OCI-LY7 (cell line): ENCODE data around the gene PPP1R37. TPM values are rescaled to one million over a fixed set of nuclear protein-coding genes. Genes with fewer than 3 reads are reported as not detected.

Experiments used
- BruUV-seq: library from RNA; stranded (reverse); fragments of 400-500 nt; replicated peaks from 2 replicates; lab custom pipeline; 2021; lab: Mats Ljungman, UMichigan
- CTCF ChIA-PET: fragments of 300-600 bp; sonication (Branson Sonifier 250); formaldehyde crosslinking; loops from one replicate; lab custom pipeline; 2022; ENCODE audit warnings: antibody characterized with exemption; ENCODE audit not compliant: unreplicated experiment; lab: Charles Lee
- POLR2A ChIA-PET: fragments of 300-600 bp; sonication (Branson Sonifier 250); formaldehyde crosslinking; loops from one replicate; lab custom pipeline; 2022; ENCODE audit warnings: antibody characterized with exemption; lab: Charles Lee
- DNase-seq: peaks from one replicate; pipeline ENCODE4 v3.0.0-alpha.2; 2015; ENCODE audit warnings: low spot score
- H2AFZ ChIP-seq: fragments of 200-600 bp; sonication (generic), shearing (Covaris generic); 2 replicates; pipeline ENCODE4 v1.6.1; 2014; ENCODE audit warnings: mild to moderate bottlenecking, antibody characterized with exemption, low read length, moderate library complexity
- H3K27ac ChIP-seq: fragments of 200-600 bp; sonication (generic); 2 replicates; pipeline ENCODE4 v1.5.1; 2014; ENCODE audit warnings: mixed run types, low read depth, mild to moderate bottlenecking, moderate library complexity, low read length, inconsistent platforms; ENCODE audit not compliant: poor library complexity, severe bottlenecking
- H3K36me3 ChIP-seq: fragments of 200-600 bp; sonication (generic); 2 replicates; pipeline ENCODE4 v1.6.1; 2014; ENCODE audit warnings: mild to moderate bottlenecking, antibody characterized with exemption, low read length, moderate library complexity, mixed read lengths; ENCODE audit not compliant: insufficient read depth
- H3K4me1 ChIP-seq: fragments of 200-600 bp; sonication (generic); 2 replicates; pipeline ENCODE4 v1.5.1; 2014; ENCODE audit warnings: mild to moderate bottlenecking, low read length; ENCODE audit not compliant: insufficient read depth, poor library complexity, severe bottlenecking
- H3K4me2 ChIP-seq: fragments of 200-600 bp; sonication (generic); 2 replicates; pipeline ENCODE4 v1.6.1; 2014; ENCODE audit warnings: mild to moderate bottlenecking, low read length
- H3K4me3 ChIP-seq: fragments of 200-600 bp; sonication (generic); 2 replicates; pipeline ENCODE4 v1.5.1; 2014; ENCODE audit warnings: mild to moderate bottlenecking, low read depth, low read length; ENCODE audit not compliant: poor library complexity, severe bottlenecking
- H3K79me2 ChIP-seq: fragments of 200-600 bp; sonication (generic); 2 replicates; pipeline ENCODE4 v1.6.1; 2016; ENCODE audit warnings: low read depth, mild to moderate bottlenecking, low read length, moderate library complexity, mixed read lengths; ENCODE audit not compliant: insufficient read depth
- H3K9me2 ChIP-seq: fragments of 200-600 bp; sonication (generic); 2 replicates; pipeline ENCODE4 v1.6.1; 2016; ENCODE audit warnings: mild to moderate bottlenecking, low read length, mixed read lengths; ENCODE audit not compliant: insufficient read depth
- H3K9me3 ChIP-seq: fragments of 200-600 bp; sonication (generic); 2 replicates; pipeline ENCODE4 v1.6.1; 2014; ENCODE audit warnings: mild to moderate bottlenecking, mixed run types, low read length, mixed read lengths
- H4K20me1 ChIP-seq: fragments of 200-600 bp; sonication (generic); 2 replicates; pipeline ENCODE4 v1.6.1; 2014; ENCODE audit warnings: mild to moderate bottlenecking, antibody characterized with exemption, low read length, moderate library complexity, mixed read lengths; ENCODE audit not compliant: insufficient read depth
- EZH2phosphoT487 ChIP-seq: fragments of 200-600 bp; sonication (generic); IDR thresholded peaks from 2 replicates; pipeline ENCODE4 v1.6.1; 2018; ENCODE audit warnings: low read depth, borderline replicate concordance, mild to moderate bottlenecking, mixed run types, antibody characterized with exemption, low read length, moderate library complexity, mixed read lengths
- intact Hi-C: fragments of 100-400 bp; cut with micrococcal nuclease; formaldehyde crosslinking; loops from one replicate; pipeline ENCODE4 v1.10.0; 2022; ENCODE audit not compliant: unreplicated experiment
- total RNA-seq, 2 experiments: library from RNA; depleted of rRNA in 1 of 2; stranded (reverse); fragments of >200 nt in 1 of 2; shearing (Covaris generic) in 1 of 2; gene quantifications; 2 replicates each; pipeline ENCODE4 v1.2.3, GENCODE V29; 2014 to 2022
- TF ChIP-seq, protein P1 (sequence below): fragments of 200-600 bp; sonication (generic); conservative IDR thresholded peaks from 2 replicates; pipeline ENCODE4 v1.5.1; 2014; ENCODE audit warnings: mild to moderate bottlenecking, antibody characterized with exemption, low read length, moderate library complexity, mixed read lengths

The PPP1R37 gene
- total RNA-seq, 2 experiments from 2014 or later = 24.7 to 48.6 TPM

GRCh38 chr19:45152504-45153338 lies 59.7 kb downstream of the PPP1R37 start:
- Histone ChIP-seq H4K20me1 (no peaks in the 10 kb centered on the region), H3K9me3 (no peaks in the 10 kb centered on the region), H3K9me2 (no peaks in the 10 kb centered on the region), H2AFZ (no peak overlapping the region), H3K4me2 (no peak overlapping the region), H3K79me2 (no peaks in the 10 kb centered on the region), H3K4me3 (no peak overlapping the region), H3K36me3 (no peaks in the 10 kb centered on the region; the same call in 1 of the 2 replicates), H3K4me1 (peaks cover 11% of the 10 kb centered on the region), H3K27ac (no peak overlapping the region)
- BruUV-seq = no TSS peak
- CTCF ChIA-PET = interaction anchor here (0.7 kb wide), 1 partner anchor 25 kb away, joined by 3 read pairs; no protein-coding TSS in a partner anchor
- no peak for TF ChIP-seq EZH2phosphoT487
- TF ChIP-seq, protein P1, sequence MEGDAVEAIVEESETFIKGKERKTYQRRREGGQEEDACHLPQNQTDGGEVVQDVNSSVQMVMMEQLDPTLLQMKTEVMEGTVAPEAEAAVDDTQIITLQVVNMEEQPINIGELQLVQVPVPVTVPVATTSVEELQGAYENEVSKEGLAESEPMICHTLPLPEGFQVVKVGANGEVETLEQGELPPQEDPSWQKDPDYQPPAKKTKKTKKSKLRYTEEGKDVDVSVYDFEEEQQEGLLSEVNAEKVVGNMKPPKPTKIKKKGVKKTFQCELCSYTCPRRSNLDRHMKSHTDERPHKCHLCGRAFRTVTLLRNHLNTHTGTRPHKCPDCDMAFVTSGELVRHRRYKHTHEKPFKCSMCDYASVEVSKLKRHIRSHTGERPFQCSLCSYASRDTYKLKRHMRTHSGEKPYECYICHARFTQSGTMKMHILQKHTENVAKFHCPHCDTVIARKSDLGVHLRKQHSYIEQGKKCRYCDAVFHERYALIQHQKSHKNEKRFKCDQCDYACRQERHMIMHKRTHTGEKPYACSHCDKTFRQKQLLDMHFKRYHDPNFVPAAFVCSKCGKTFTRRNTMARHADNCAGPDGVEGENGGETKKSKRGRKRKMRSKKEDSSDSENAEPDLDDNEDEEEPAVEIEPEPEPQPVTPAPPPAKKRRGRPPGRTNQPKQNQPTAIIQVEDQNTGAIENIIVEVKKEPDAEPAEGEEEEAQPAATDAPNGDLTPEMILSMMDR = no peak
- intact Hi-C loops = no loop called here
- no peak for DNase-seq
- POLR2A ChIA-PET = no interaction called here

DNA sequence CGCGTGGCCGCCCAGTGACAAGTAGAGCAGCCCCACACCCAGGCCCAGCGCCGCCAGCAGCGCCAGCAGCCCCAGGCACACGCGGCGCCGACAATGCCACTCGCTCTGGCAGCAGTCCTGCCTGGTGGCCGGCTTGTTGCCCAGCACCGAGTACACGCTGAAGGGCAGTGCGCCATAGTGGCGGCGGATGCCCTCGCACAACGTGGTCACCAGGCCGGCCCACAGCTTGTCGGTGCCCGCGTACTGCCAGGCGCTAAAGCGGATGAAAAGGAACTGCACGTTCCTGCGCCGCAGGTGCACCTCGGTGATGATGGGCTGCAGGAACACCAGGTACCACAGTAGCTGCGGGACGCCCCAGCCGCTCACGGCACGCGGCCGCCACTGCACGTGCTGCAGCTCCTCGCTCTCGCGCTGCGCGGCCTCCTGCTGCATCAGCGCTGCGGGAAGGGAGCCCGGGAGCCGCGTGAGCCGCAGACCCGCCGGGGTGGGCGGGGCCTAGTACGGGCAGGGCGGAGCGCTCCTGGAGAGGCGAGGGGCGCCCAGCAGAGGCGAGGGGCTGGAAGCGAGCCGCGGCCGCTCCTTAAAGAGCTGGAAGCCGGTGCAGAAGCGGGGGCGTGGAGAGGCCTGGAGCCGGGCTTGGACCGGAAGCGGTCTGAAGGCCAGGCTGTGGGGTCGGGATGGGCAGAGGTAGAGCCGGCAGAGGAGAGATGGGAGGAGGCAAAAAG lies 60.5 kb downstream of the PPP1R37 start:
- H4K20me1 ChIP-seq = no peaks in the 10 kb centered on the region
- ChIA-PET POLR2A (no interaction called here), CTCF (interaction anchor here (0.7 kb wide), 1 partner anchor 24 kb away, joined by 3 read pairs; no protein-coding TSS in a partner anchor)
- peak; percentile 41 for DNase-seq
- no peak overlapping the region for H2AFZ ChIP-seq
- no peak overlapping the region for H3K4me3 ChIP-seq
- no peak overlapping the region for H3K27ac ChIP-seq
- no peaks in the 10 kb centered on the region for H3K79me2 ChIP-seq
- intact Hi-C loops = no loop called here
- no TSS peak for BruUV-seq
- H3K9me2 ChIP-seq = no peaks in the 10 kb centered on the region
- peak overlapping the region; percentile 12; the same call in 1 of the 2 replicates for H3K4me2 ChIP-seq
- H3K9me3 ChIP-seq = no peaks in the 10 kb centered on the region
- no peaks in the 10 kb centered on the region; the same call in 1 of the 2 replicates for H3K36me3 ChIP-seq
- TF ChIP-seq EZH2phosphoT487 = no peak
- TF ChIP-seq, protein P1 = no peak
- H3K4me1 ChIP-seq = peaks cover 11% of the 10 kb centered on the region
